Calu3 (cell line): ENCODE results near the gene CLEC16A. TPM values are rescaled to one million over a fixed set of nuclear protein-coding genes. Genes with fewer than 3 reads are reported as not detected.

Experiments
- BruUV-seq: library from RNA; stranded (reverse); fragments of 400-500 nt; replicated peaks from 2 replicates; lab custom pipeline; 2021; lab: Mats Ljungman, UMichigan
- CTCF ChIA-PET: fragments of 300-600 bp; sonication (Branson Sonifier 250); formaldehyde crosslinking; loops from one replicate; lab custom pipeline; 2022; ENCODE audit warnings: antibody characterized with exemption; lab: Charles Lee
- DNase-seq: peaks from one replicate; pipeline ENCODE4 v3.0.0; 2022
- H3K27ac Mint-ChIP-seq: one replicate; pipeline ENCODE4 v1.8.0; 2022; ENCODE audit warnings: mixed read lengths; ENCODE audit not compliant: unreplicated experiment
- H3K27me3 Mint-ChIP-seq: one replicate; pipeline ENCODE4 v1.8.0; 2022; ENCODE audit warnings: mixed read lengths; ENCODE audit not compliant: unreplicated experiment
- H3K36me3 Mint-ChIP-seq: one replicate; pipeline ENCODE4 v1.8.0; 2022; ENCODE audit warnings: mild to moderate bottlenecking, moderate library complexity, mixed read lengths; ENCODE audit not compliant: insufficient read depth, unreplicated experiment
- H3K4me1 Mint-ChIP-seq: one replicate; pipeline ENCODE4 v1.8.0; 2022; ENCODE audit warnings: mild to moderate bottlenecking, low read depth, mixed read lengths; ENCODE audit not compliant: unreplicated experiment
- H3K4me3 Mint-ChIP-seq: one replicate; pipeline ENCODE4 v1.8.0; 2022; ENCODE audit warnings: mild to moderate bottlenecking, low read depth, moderate library complexity, mixed read lengths; ENCODE audit not compliant: unreplicated experiment
- H3K9me3 Mint-ChIP-seq: one replicate; pipeline ENCODE4 v1.8.0; 2022; ENCODE audit warnings: low read depth, mixed read lengths; ENCODE audit not compliant: unreplicated experiment
- intact Hi-C: fragments of 100-400 bp; cut with micrococcal nuclease; formaldehyde crosslinking; loops from one replicate; pipeline ENCODE4 v1.10.0; 2022; ENCODE audit not compliant: unreplicated experiment
- total RNA-seq: library from RNA; stranded (reverse); gene quantifications from 2 replicates; pipeline ENCODE4 v1.2.3, GENCODE V29; 2022
- TF ChIP-seq, protein P1 (sequence below): fragments of 200-600 bp; IDR thresholded peaks from one replicate; pipeline ENCODE4 v1.8.0; 2022; ENCODE audit warnings: antibody characterized with exemption; ENCODE audit not compliant: unreplicated experiment

The CLEC16A gene
- total RNA-seq, 1 experiment from 2014 or later, result 33.0 TPM

DNA sequence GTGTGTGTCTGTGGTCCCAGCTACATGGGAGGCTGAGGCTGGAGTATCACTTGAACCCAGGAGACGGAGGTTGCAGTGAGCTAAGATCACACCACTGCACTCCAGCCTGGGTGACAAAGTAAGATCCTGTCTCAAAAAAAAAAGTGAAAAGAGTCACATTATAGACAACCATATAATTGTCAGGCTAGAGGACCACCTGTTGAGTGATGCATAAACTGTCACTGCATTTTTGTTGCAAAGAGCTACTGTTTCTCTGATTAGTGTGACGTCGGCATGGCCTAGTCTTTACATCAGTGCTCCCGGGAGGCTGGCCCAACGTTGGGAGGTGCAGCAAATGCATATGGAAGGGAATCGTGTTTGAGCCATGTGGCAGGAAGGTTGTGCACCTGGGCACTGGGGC lies 50.2 kb downstream of the CLEC16A start:
- no TSS peak for BruUV-seq
- TF ChIP-seq, protein P1, sequence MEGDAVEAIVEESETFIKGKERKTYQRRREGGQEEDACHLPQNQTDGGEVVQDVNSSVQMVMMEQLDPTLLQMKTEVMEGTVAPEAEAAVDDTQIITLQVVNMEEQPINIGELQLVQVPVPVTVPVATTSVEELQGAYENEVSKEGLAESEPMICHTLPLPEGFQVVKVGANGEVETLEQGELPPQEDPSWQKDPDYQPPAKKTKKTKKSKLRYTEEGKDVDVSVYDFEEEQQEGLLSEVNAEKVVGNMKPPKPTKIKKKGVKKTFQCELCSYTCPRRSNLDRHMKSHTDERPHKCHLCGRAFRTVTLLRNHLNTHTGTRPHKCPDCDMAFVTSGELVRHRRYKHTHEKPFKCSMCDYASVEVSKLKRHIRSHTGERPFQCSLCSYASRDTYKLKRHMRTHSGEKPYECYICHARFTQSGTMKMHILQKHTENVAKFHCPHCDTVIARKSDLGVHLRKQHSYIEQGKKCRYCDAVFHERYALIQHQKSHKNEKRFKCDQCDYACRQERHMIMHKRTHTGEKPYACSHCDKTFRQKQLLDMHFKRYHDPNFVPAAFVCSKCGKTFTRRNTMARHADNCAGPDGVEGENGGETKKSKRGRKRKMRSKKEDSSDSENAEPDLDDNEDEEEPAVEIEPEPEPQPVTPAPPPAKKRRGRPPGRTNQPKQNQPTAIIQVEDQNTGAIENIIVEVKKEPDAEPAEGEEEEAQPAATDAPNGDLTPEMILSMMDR, result no peak

DNA sequence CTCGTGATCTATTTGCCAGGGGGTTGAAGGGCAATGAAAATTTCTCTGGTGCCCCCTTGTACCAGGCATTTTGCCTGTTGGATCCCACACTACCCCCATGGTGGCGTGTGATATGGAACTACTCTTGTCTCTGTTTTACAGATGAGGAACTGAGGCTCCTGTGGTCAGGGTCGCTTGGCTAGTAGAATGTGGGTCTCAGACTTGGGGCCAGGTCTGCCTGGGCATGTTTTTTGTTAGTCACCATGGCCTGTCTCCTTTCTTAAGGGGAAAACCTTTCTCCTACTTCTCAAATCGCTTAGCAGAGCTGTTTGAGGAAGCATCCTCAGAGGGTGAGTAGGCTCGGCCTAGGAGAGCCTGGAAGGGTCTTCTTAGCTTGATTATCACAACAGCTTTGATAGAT lies 51.2 kb downstream of the CLEC16A start:
- Mint-ChIP-seq H3K27ac (no peak overlapping the region), H3K4me3 (no peak overlapping the region), H3K9me3 (no peaks in the 10 kb centered on the region), H3K27me3 (no peaks in the 10 kb centered on the region), H3K36me3 (peaks cover 17% of the 10 kb centered on the region), H3K4me1 (peaks cover 28% of the 10 kb centered on the region)
- no peak for DNase-seq
- intact Hi-C loops, result no loop called here
- TF ChIP-seq, protein P1, result no peak
- CTCF ChIA-PET, result no interaction called here
- no TSS peak for BruUV-seq

More for the DNA sequence above, 50.2 kb downstream of the CLEC16A start:
- Mint-ChIP-seq H3K27me3 (no peaks in the 10 kb centered on the region), H3K4me3 (no peak overlapping the region), H3K4me1 (peaks cover 36% of the 10 kb centered on the region), H3K9me3 (no peaks in the 10 kb centered on the region), H3K27ac (no peak overlapping the region), H3K36me3 (peaks cover 17% of the 10 kb centered on the region)
- intact Hi-C loops, result loop anchor here (5.0 kb wide), 1 partner anchor 263 kb away; the partner anchor contains the start of gene SOCS1
- CTCF ChIA-PET, result no interaction called here
- no peak for DNase-seq

DNA sequence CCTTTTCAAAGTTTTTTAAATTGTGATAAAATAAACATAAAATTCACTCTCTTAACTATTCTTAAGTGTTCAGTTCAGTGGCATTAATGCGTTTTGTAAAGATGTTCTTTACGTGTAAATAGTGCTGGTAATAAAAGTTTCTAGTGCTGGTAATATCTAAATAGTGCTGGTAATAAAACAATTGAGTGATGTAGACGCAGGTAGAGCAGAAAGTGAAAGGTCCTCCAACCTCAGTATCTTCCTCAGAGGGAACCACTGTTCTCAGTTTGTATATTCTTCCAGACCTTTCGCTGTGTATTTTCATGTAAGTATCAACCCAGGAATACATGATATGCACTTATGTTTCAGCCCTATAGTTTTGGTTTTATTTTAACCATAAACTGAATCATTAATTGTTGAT lies 53.1 kb downstream of the CLEC16A start:
- TF ChIP-seq, protein P1, result no peak
- H3K4me1 Mint-ChIP-seq, result peaks cover 9% of the 10 kb centered on the region
- no peak for DNase-seq
- no peak overlapping the region for H3K27ac Mint-ChIP-seq
- no peaks in the 10 kb centered on the region for H3K9me3 Mint-ChIP-seq
- no peaks in the 10 kb centered on the region for H3K27me3 Mint-ChIP-seq
- intact Hi-C loops, result no loop called here
- H3K36me3 Mint-ChIP-seq, result no peaks in the 10 kb centered on the region
- CTCF ChIA-PET, result interaction anchor here (0.6 kb wide), 1 partner anchor 483 kb away, joined by 3 read pairs; no protein-coding TSS in a partner anchor
- H3K4me3 Mint-ChIP-seq, result no peak overlapping the region
- BruUV-seq, result no TSS peak

DNA sequence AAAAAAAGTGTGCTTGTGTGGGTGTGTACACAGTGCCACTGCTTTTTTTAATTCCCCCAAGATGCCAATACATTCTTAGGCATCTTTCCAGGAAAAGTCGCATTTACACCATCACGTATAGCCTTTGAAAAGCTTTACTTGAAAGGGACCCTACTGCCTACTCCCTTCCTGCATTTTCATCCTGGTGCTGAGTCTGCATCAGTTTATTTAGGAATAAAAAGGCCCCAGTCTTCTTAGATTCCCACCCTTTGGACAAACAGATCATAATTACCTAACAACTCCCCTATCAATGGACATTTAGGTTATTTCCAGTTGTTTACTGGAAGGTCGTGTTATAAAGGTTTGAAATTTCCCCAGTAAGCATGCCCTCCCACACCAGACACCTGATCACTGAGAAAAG lies 54.9 kb downstream of the CLEC16A start:
- no peaks in the 10 kb centered on the region for H3K27me3 Mint-ChIP-seq
- no peaks in the 10 kb centered on the region for H3K4me1 Mint-ChIP-seq
- no TSS peak for BruUV-seq
- CTCF ChIA-PET, result no interaction called here
- peaks cover 7% of the 10 kb centered on the region for H3K36me3 Mint-ChIP-seq
- H3K9me3 Mint-ChIP-seq, result no peaks in the 10 kb centered on the region
- no peak overlapping the region for H3K4me3 Mint-ChIP-seq
- intact Hi-C loops, result no loop called here
- no peak overlapping the region for H3K27ac Mint-ChIP-seq
- TF ChIP-seq, protein P1, result no peak
- DNase-seq, result no peak
